AG04450 (cell line): ENCODE results near the gene SETD9. TPM values are rescaled to one million over a fixed set of nuclear protein-coding genes. Genes with fewer than 3 reads are reported as not detected.

Experiments used
- CTCF ChIA-PET: fragments of 300-600, 350-600 bp; formaldehyde crosslinking; extraction: SDS; loops from one replicate; lab custom pipeline; 2022; ENCODE audit warnings: antibody characterized with exemption, inconsistent platforms; lab: Charles Lee
- POLR2A ChIA-PET: fragments of 350-600 bp; formaldehyde crosslinking; extraction: SDS; loops from one replicate; lab custom pipeline; 2021; ENCODE audit warnings: antibody characterized with exemption, inconsistent platforms; lab: Yijun Ruan, JAX
- DNase-seq: peaks from one replicate; pipeline ENCODE4 v3.0.0-alpha.2; 2011; ENCODE audit warnings: low read depth, low spot score
- H3K27ac ChIP-seq: one replicate; pipeline ENCODE4 v1.5.1; 2012; ENCODE audit warnings: low read depth, low read length, control low read depth
- H3K27me3 ChIP-seq: one replicate; pipeline ENCODE4 v1.6.0; 2012; ENCODE audit warnings: low read length; ENCODE audit not compliant: control insufficient read depth, insufficient read depth
- H3K4me3 ChIP-seq: 2 replicates; pipeline ENCODE4 v1.5.1; 2011; ENCODE audit warnings: mild to moderate bottlenecking, low read depth, low read length, control low read depth
- H3K9me3 ChIP-seq: 2 replicates; pipeline ENCODE4 v1.5.1; 2012; ENCODE audit warnings: low read length; ENCODE audit not compliant: control insufficient read depth, insufficient read depth
- polyA plus RNA-seq: library from polyadenylated mRNA; depleted of rRNA; stranded (reverse); fragments of >200 nt; gene quantifications from 2 replicates; pipeline ENCODE4 v1.2.3, GENCODE V29; 2011
- TF ChIP-seq, protein P1 (sequence below): IDR thresholded peaks from 2 replicates; pipeline ENCODE4 v1.5.1; 2011; ENCODE audit warnings: low read depth, low read length, control low read depth, inconsistent platforms

SETD9 gene
- polyA plus RNA-seq, 1 experiment = 12.1 TPM

GRCh38 chr5:56947052-56947451 lies 37.7 kb downstream of the SETD9 start:
- POLR2A ChIA-PET = no interaction called here
- TF ChIP-seq, protein P1, sequence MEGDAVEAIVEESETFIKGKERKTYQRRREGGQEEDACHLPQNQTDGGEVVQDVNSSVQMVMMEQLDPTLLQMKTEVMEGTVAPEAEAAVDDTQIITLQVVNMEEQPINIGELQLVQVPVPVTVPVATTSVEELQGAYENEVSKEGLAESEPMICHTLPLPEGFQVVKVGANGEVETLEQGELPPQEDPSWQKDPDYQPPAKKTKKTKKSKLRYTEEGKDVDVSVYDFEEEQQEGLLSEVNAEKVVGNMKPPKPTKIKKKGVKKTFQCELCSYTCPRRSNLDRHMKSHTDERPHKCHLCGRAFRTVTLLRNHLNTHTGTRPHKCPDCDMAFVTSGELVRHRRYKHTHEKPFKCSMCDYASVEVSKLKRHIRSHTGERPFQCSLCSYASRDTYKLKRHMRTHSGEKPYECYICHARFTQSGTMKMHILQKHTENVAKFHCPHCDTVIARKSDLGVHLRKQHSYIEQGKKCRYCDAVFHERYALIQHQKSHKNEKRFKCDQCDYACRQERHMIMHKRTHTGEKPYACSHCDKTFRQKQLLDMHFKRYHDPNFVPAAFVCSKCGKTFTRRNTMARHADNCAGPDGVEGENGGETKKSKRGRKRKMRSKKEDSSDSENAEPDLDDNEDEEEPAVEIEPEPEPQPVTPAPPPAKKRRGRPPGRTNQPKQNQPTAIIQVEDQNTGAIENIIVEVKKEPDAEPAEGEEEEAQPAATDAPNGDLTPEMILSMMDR = no peak
- no peak overlapping the region for H3K4me3 ChIP-seq

DNA sequence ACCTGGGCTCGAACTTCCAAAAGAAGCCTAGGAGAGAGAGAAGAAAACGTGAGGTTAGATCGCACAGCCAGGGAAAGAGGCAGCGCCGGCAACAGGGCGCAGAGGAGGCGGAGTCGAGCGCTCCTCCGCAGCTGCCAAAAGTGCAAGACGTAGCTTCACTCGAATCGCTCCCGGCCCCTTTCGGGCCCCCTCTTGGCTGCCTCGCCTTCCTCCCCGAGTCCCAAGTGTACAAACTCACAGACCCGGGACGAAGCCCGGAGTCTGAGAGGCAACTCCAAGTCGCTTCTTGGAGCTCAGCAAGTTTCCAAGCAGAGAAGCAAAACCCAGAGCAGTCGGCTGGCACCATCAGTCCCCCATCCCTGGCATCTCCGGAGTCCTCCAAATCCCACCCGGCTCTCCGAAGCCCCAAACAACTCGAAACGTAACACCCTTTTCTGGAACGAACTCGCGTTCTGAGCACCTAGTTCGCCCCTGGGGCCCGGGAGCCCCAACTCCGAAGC lies 41.3 kb downstream of the SETD9 start:
- Histone ChIP-seq H3K27me3 (peaks cover 2% of the 10 kb centered on the region), H3K9me3 (no peaks in the 10 kb centered on the region), H3K4me3 (peak overlapping the region; percentile 77), H3K27ac (peak overlapping the region; percentile 63)
- peak; percentile 21 for DNase-seq
- TF ChIP-seq, protein P1 = no peak
- ChIA-PET CTCF (interaction anchor here (0.9 to 2.8 kb wide), 2 partner anchors 188 to 269 kb away, joined by 5 to 15 read pairs; no protein-coding TSS in a partner anchor), POLR2A (interaction anchor here (0.8 to 1.6 kb wide), 3 partner anchors 32 to 223 kb away, joined by 3 to 11 read pairs (median 8); partner anchors contain the start of genes GPBP1 and SETD9)

More at GRCh38 chr5:56947052-56947451, 37.7 kb downstream of the SETD9 start:
- Histone ChIP-seq H3K9me3 (no peaks in the 10 kb centered on the region), H3K27me3 (no peaks in the 10 kb centered on the region), H3K27ac (no peak overlapping the region)
- DNase-seq = no peak
- CTCF ChIA-PET = no interaction called here

DNA sequence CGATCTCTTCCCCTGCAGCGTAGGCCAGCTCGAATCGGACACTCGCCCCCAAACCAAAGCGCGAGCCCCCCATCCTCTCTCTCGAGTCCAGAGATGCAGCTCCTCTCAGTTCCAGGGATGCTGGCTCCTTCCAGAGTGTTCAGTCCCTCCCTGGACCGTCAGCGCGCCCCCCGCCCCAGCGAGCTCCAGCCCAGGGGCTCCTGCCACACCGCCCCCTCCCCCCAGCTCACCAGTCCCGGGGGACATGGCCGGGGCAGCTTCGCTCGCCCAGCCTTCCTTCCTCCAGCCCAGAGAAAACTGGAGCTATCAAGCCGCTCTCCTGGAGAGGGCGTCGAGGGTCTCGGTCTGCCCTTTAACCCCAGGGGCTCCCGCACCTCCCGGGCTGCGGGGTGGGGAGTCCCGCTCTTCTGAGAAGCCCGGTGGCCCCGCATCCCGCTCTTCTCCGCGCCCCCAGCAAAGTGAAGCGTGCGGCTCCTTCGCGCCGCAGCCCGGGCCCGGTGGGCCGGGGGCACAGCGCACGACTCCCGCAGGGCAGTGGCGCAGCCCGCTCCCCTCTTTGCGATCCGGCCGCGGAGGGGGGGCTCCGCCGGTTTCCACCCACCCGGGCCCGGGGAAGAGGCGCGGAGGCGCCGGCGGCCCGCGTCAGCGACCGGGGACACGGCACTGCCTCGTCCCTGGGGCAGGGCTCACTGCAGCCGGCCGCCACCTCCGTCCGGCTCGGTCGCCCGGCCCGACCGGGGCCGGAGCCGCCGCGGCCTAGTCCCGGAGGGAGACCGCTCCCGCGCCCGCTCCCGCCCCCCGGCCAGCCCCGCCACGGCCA lies 41.9 kb downstream of the SETD9 start:
- DNase-seq = no peak
- H3K27ac ChIP-seq = peak overlapping the region; percentile 63
- H3K9me3 ChIP-seq = no peaks in the 10 kb centered on the region
- ChIA-PET POLR2A (interaction anchor here (0.8 to 1.6 kb wide), 3 partner anchors 33 to 222 kb away, joined by 3 to 11 read pairs (median 8); partner anchors contain the start of genes GPBP1 and SETD9), CTCF (interaction anchor here (0.9 to 2.8 kb wide), 2 partner anchors 187 to 269 kb away, joined by 5 to 15 read pairs; no protein-coding TSS in a partner anchor)
- peak overlapping the region; percentile 77 for H3K4me3 ChIP-seq
- peaks cover 2% of the 10 kb centered on the region for H3K27me3 ChIP-seq
- TF ChIP-seq, protein P1 = no peak

DNA sequence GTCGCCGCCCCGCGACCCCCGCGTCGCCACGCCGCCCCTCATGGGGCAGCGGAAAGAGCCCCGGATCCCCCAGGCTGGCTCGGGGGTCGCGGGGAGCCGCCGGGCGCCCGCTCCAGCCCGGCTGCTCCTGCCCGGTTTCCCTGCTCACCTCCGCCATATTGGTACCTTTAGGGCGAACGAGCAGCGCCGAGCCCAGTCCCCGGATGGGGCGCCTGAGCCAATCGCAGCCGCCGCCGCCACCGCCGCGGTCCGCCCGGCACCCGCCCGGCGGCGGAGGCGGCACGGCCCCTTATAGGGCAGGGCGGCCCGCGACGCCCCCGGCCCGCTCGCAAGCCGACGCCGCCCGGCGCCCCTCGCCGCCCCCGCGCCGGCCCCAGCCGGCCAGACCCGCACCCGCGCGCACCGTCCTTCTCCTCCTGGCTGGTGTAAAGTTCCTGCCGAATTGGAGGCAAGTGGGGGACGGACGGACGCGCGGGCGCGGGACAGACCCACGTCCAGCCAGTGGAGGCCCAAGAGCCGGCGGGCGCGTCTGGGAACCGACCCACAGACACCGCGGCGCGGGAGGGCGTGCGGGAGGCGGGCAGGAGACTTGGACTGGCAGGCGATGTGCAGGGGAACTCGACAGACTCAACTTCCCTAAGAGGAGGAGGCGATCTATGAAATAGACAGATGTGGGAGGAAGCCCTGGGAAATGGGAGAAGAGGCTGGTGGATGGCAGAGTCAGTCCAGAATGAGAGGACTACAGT lies 42.7 kb downstream of the SETD9 start, which contains the start of gene MIER3:
TSS of gene MIER3 (minus strand) at position 178 of the 746 bp plus-strand sequence. CDS start at position 157, 21 bp downstream.
- TF ChIP-seq, protein P1 = no peak
- DNase-seq = peak; percentile 11
- ChIA-PET CTCF (no interaction called here), POLR2A (no interaction called here)
- Histone ChIP-seq H3K9me3 (no peaks in the 10 kb centered on the region), H3K4me3 (peak within 1 kb of the TSS; percentile 77), H3K27me3 (peaks cover 2% of the 10 kb centered on the region), H3K27ac (peak within 1 kb of the TSS; percentile 63)
